ENCODE measurements around the gene WASF1. TPM values are rescaled to one million over a fixed set of nuclear protein-coding genes. Genes with fewer than 3 reads are reported as not detected.

Gene WASF1
- total RNA-seq, 2 experiments from 2014 or later, result 5.3 to 6.1 TPM

GRCh38 chr6:110183292-110183885 lies 3.9 kb upstream of the WASF1 start:
- Mint-ChIP-seq H3K4me1 (peaks cover 24% of the 10 kb centered on the region), H3K4me3 (no peak overlapping the region), H3K36me3 (peaks cover 3% of the 10 kb centered on the region), H3K27ac (no peak overlapping the region), H3K27me3 (no peaks in the 10 kb centered on the region), H3K9me3 (no peaks in the 10 kb centered on the region)
- no peak for DNase-seq

DNA sequence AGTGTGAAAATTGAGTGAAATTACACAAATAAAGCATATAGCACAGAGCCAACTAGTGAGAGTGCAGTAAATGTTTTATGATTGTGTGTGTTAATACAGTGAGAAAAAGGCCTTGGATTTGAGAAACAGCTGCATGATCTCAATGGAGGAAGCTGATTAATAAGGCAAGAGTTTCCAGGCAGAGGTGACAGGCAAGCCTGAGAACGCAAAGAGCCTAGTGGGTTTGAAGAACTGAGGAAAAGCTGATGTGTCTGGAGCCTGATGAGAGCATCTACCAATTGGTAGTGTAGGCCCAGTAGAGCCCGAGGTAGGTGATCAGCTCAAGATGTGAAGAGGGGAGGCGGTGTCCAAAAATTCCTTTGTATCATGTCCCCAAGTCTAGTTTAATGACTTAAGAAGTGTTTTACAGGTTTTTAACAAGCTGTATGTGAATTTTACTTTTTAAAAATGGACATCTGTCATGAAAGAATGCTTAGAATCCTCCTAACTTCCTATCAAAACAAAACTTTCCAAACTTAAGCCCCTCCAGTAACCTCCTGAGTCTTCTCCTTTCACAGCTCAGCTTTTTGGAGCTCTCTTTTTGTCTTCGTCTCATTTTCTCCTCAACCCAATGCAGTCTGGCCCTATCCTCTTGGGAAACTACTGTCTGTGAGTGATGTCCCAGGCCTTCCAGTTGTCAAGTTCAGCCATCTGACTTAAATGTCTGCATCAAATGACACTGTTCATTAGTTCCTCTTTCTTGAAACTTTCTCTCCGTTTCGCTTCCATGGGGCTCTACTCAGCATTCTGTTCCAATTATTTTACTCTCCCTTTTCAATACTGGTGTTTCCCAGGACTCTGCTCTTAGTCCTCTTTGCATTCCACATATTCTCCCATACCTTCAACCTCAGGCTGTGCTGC lies 1.9 kb upstream of the WASF1 start:
- no peak for DNase-seq
- Mint-ChIP-seq H3K4me3 (no peak overlapping the region), H3K27me3 (no peaks in the 10 kb centered on the region), H3K36me3 (peaks cover 3% of the 10 kb centered on the region), H3K27ac (no peak overlapping the region), H3K9me3 (no peaks in the 10 kb centered on the region), H3K4me1 (peaks cover 15% of the 10 kb centered on the region)

GRCh38 chr6:110180228-110181008 lies 948 bp upstream of the WASF1 start, which contains the start of gene CDC40:
CDC40 (plus strand) TSS chr6:110180427; CDS start chr6:110180445, 18 bp downstream.
- peak; percentile 47 for DNase-seq
- peaks cover 1% of the 10 kb centered on the region for H3K36me3 Mint-ChIP-seq
- no peaks in the 10 kb centered on the region for H3K9me3 Mint-ChIP-seq
- H3K27me3 Mint-ChIP-seq, result peaks cover 1% of the 10 kb centered on the region
- no peak within 1 kb of the TSS for H3K4me3 Mint-ChIP-seq
- H3K4me1 Mint-ChIP-seq, result peaks cover 8% of the 10 kb centered on the region
- peak within 1 kb of the TSS; percentile 31 for H3K27ac Mint-ChIP-seq

DNA sequence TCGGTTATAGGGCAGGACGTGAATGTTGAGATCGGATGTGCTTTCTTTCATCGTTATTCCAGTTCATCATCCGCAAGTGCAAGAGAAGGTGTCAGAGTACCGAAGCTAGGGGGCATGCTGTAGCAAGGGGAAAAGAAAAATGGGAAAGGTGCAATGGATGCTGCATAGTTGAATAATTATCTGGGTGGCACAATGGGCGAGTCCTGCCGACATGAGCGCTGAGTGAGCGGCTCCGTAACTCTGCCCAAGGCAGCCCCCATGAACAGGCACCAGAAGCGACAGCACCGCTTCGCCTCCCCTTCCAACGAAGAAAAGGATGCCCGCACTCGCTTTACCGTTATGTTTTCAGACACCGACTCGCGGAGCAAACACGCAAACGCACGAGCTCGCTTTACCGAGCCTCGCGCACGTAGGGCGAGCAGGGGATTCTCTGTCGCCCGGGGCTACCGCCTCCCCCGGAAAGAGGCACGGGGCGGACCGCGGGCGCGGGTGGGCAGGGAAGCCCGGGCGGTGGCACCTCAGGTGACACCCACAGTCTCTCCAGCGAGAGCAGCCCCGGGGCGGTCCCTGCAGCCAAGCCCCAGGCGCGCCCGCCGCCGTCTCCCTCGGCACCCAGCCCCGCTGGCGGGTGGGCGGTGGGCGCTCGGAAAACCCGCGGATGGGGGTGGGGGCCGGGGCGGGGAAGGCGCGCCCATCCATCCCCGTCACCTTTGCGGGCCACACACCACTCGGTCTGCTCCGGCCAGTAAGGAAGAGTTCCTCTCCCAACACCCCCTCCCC lies 654 bp downstream of the WASF1 start:
- DNase-seq, result peak; percentile 73
- Mint-ChIP-seq H3K27me3 (peaks cover 7% of the 10 kb centered on the region), H3K4me3 (peak overlapping the region; percentile 75), H3K36me3 (no peaks in the 10 kb centered on the region), H3K27ac (peak overlapping the region; percentile 31), H3K4me1 (peaks cover 3% of the 10 kb centered on the region), H3K9me3 (no peaks in the 10 kb centered on the region)

GRCh38 chr6:110173506-110174132 lies 5.9 kb downstream of the WASF1 start:
- H3K27me3 Mint-ChIP-seq, result peaks cover 9% of the 10 kb centered on the region
- no peak overlapping the region for H3K27ac Mint-ChIP-seq
- H3K36me3 Mint-ChIP-seq, result no peaks in the 10 kb centered on the region
- no peak for DNase-seq
- H3K9me3 Mint-ChIP-seq, result no peaks in the 10 kb centered on the region
- no peak overlapping the region for H3K4me3 Mint-ChIP-seq
- peaks cover 3% of the 10 kb centered on the region for H3K4me1 Mint-ChIP-seq

DNA sequence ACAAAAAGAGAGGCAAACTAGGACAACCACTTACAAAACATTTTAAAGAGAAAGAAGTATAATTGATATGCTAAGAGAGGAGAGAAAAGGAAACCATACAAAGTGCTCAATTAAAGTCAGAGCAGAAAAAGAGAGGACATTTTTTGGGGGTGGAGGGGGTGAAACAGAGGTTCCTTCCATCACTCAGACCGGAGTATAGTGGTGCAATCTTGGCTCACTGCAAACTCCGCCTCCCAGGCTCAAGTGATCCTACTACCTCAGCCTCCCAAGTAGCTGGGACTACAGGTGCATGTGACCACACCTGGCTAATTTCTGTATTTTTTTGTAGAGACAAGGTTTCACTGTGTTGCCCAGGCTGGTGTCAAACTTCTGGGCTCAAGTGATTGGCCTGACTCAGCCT lies 9.4 kb downstream of the WASF1 start:
- H3K27ac Mint-ChIP-seq, result no peak overlapping the region
- H3K4me3 Mint-ChIP-seq, result no peak overlapping the region
- peaks cover 5% of the 10 kb centered on the region for H3K27me3 Mint-ChIP-seq
- no peaks in the 10 kb centered on the region for H3K36me3 Mint-ChIP-seq
- no peaks in the 10 kb centered on the region for H3K4me1 Mint-ChIP-seq
- DNase-seq, result no peak
- H3K9me3 Mint-ChIP-seq, result no peaks in the 10 kb centered on the region

- no peak for DNase-seq
- H3K9me3 Mint-ChIP-seq, result no peaks in the 10 kb centered on the region
- H3K4me3 Mint-ChIP-seq, result no peak overlapping the region
- peaks cover 2% of the 10 kb centered on the region for H3K36me3 Mint-ChIP-seq
- H3K4me1 Mint-ChIP-seq, result no peaks in the 10 kb centered on the region
- H3K27me3 Mint-ChIP-seq, result peaks cover 18% of the 10 kb centered on the region
- no peak overlapping the region for H3K27ac Mint-ChIP-seq
Observed at GRCh38 chr6:110158479-110158878, 21.0 kb downstream of the WASF1 start.

GRCh38 chr6:110147870-110148269 lies 31.6 kb downstream of the WASF1 start:
- H3K27ac Mint-ChIP-seq, result no peak overlapping the region
- H3K4me3 Mint-ChIP-seq, result no peak overlapping the region
- no peaks in the 10 kb centered on the region for H3K36me3 Mint-ChIP-seq
- no peaks in the 10 kb centered on the region for H3K4me1 Mint-ChIP-seq
- H3K9me3 Mint-ChIP-seq, result no peaks in the 10 kb centered on the region
- no peak for DNase-seq
- H3K27me3 Mint-ChIP-seq, result peaks cover 7% of the 10 kb centered on the region

GRCh38 chr6:110140650-110141049 lies 38.8 kb downstream of the WASF1 start:
- no peak overlapping the region for H3K27ac Mint-ChIP-seq
- peaks cover 12% of the 10 kb centered on the region for H3K27me3 Mint-ChIP-seq
- no peaks in the 10 kb centered on the region for H3K9me3 Mint-ChIP-seq
- H3K4me3 Mint-ChIP-seq, result no peak overlapping the region
- no peak for DNase-seq
- H3K4me1 Mint-ChIP-seq, result no peaks in the 10 kb centered on the region
- no peaks in the 10 kb centered on the region for H3K36me3 Mint-ChIP-seq

- H3K9me3 Mint-ChIP-seq, result no peaks in the 10 kb centered on the region
- no peaks in the 10 kb centered on the region for H3K36me3 Mint-ChIP-seq
- H3K27me3 Mint-ChIP-seq, result peaks cover 10% of the 10 kb centered on the region
- no peaks in the 10 kb centered on the region for H3K4me1 Mint-ChIP-seq
- H3K27ac Mint-ChIP-seq, result no peak overlapping the region
- H3K4me3 Mint-ChIP-seq, result no peak overlapping the region
- DNase-seq, result no peak
Observed at GRCh38 chr6:110139052-110139451, 40.4 kb downstream of the WASF1 start.

- no peaks in the 10 kb centered on the region for H3K4me1 Mint-ChIP-seq
- no peaks in the 10 kb centered on the region for H3K9me3 Mint-ChIP-seq
- no peaks in the 10 kb centered on the region for H3K36me3 Mint-ChIP-seq
- H3K27ac Mint-ChIP-seq, result no peak overlapping the region
- H3K4me3 Mint-ChIP-seq, result no peak overlapping the region
- peaks cover 9% of the 10 kb centered on the region for H3K27me3 Mint-ChIP-seq
- DNase-seq, result no peak
Observed at GRCh38 chr6:110137924-110138887, 41.3 kb downstream of the WASF1 start.

DNA sequence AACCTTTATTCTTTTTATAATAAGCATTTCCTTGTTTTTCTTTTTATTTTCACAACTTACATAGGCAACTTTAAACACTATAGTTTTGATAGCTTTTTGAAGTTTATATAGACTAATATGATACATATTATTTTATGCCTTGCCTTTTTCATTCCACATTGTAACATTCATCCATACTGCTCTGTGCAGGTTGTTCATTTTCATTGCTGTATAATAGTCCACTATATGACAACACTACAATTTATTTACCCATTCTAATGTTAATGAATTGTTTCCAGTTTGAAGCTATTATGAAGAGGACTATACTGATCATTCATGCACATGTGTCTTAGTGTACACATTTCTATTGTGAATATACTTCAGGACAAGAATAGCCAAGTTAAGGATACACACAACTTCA lies 49.1 kb downstream of the WASF1 start:
- Mint-ChIP-seq H3K9me3 (no peaks in the 10 kb centered on the region), H3K4me1 (no peaks in the 10 kb centered on the region), H3K27me3 (no peaks in the 10 kb centered on the region), H3K36me3 (no peaks in the 10 kb centered on the region), H3K27ac (no peak overlapping the region), H3K4me3 (no peak overlapping the region)
- DNase-seq, result no peak

DNA sequence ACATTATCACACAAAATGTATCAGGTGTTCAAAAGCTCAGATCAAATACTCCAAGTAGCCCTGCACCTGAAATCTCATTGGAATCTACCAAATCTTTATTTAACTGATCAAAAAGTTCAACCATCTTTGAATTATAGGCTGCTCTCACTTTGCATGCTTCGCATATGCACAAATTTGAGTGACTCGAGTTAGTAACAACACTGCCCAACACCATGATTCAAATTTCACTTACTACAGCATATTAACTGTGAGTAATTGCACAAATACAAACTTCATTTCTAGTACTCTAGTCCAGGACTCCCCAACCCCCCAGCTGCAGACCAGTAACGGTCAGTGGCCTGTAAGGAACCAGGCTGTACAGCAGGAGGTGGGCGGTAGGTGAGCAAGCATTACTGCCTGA lies 51.1 kb downstream of the WASF1 start:
- Mint-ChIP-seq H3K36me3 (no peaks in the 10 kb centered on the region), H3K4me1 (no peaks in the 10 kb centered on the region), H3K4me3 (no peak overlapping the region), H3K9me3 (no peaks in the 10 kb centered on the region), H3K27ac (no peak overlapping the region), H3K27me3 (no peaks in the 10 kb centered on the region)
- DNase-seq, result no peak
